ENCODE measurements around the gene UPF3B.
A peak's percentile ranks its signal among the peaks of the same experiment; 100 is the strongest.
"Not testable (repeated sequence)": the region's sequence is repeated elsewhere in the genome, so short reads cannot be mapped to it uniquely, and the experiment has no call there.

The UPF3B gene

DNA sequence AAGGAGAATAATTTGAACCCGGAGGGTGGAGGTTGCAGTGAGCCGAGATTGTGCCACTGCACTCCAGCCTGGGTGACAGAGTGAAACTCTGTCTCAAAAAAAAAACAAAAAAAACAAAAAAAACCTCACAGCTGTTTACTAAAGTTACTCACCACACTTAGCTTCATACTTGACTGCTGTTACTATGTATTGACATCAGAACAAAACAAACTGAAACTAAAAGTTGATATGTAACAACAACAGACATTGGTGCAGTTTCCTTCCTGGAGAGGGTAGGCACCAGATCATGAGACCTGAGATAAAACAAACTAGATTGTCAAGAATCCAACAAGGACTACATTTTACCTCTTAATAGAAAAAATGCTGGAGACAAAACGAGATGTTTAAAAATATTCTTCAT, 31.1 kb downstream of the UPF3B start:
- not testable (repeated sequence) for DNase-seq

GRCh38 chrX:119817130-119817690, 35.6 kb downstream of the UPF3B start:
- DNase-seq = no peak

DNA sequence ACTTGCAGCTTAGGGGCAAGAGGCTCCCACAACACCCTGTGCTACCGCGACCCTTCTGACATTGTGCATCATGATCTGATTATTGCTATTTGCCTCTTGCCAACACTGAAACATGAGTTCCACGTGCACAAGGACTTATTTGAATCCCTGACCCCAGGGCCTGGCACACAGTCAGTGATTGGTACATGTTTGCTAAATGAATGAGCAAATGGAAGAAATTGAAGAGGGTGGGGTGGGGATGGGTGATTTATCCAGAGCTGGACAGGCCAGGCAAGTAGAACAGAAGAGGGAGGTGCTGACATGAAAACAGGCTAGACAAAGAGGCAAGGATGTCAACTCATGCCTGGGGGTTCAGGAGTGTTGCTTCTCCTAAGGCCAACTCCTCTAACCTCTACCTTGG, 36.5 kb downstream of the UPF3B start:
- no peak for DNase-seq

DNA sequence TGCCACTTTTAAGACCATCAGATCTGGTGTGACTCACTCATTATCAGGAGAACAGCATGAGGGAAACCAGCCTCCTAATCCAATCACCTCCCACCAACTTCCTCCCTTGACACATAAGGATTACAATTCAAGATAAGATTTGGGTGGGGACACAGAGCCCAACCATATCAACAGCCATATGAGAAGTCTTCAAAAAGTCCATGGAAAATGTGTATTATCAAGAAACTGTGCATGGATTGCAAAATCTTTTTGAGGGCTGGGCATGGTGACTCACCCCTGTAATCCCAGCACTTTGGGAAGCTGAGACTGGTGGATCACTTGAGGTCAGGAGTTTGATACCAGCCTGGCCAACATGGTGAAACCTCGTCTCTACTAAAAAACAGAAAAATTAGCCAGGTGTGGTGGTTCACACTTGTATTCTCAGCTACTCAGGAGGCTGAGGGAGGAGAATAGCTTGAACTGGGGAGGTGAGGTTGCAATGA, 43.5 kb downstream of the UPF3B start:
- no peak for DNase-seq

- DNase-seq = not testable (repeated sequence)
Measured at GRCh38 chrX:119808461-119808860, 44.3 kb downstream of the UPF3B start.

- no peak for DNase-seq
Measured at GRCh38 chrX:119802546-119802945, 50.2 kb downstream of the UPF3B start.

GRCh38 chrX:119801253-119802221, 51.2 kb downstream of the UPF3B start:
- DNase-seq = no peak

DNA sequence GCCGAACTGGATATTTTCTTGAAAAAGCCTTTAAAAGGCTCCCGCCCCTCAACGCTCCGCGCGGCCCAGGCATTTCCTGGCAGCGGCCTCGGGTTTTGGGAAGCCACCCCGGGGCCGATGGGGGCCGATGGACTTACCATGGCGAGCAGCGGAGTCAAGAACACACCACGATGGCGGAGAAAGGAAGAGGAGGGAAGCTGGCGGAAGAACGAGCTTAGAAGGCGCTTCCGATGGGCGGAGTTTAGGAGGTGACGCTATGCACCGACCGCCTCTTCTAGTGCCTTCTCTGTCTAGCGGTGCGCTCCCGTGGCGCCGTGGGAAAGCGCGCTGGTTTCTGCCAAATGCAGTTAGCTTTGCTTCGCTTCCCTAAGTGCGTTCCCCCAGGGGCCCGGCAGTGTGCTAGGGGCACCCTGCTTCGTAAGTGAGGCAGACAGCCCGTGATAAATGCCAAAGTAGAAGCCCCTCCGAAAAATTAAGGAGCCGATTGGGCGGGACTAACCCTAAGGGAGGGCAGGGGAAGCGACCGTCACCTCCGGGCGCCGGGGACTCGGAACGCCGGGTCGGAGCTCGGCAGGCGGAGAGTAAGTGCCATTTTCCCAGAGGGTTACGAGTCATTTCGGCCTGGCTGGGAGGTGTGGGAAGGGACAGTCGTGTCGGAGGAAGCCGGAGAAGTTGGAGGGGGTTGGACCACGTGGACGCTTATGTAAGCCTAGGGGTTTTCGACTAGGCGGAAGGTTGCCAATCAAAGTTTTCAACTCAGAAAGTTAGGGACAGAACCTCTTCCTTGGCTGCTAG, 61.1 kb downstream of the UPF3B start, which contains the start of gene RPL39:
Gene RPL39, minus strand, starts transcription at position 194 of the 795 bp plus-strand sequence. Its CDS starts 54 bp downstream, at position 140.
- peak; percentile 46 for DNase-seq

DNA sequence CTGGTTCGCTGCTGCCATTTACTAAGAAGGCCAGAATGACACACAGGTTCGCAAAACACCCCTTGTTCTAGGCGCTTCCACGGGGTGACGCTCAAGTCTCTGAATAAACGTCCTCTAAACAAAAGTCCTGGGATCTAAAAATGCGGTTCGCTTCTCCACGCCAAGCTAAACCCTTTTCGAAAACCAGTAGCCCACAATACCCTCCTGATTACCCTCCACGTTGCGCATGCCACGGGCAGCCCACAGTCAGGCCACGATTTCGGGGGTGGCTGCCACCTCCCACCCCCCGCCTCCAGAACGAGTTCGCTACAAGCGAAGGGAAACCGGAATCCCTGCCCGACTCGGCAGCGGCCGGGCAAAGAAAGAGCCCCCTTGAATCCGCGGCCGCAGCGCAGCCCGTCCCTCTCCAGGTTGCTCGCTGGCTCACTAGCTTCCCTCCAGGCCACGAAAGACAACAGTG, 61.8 kb downstream of the UPF3B start:
- no peak for DNase-seq

- peak; percentile 16 for DNase-seq
Measured at GRCh38 chrX:119784747-119785446, 67.9 kb downstream of the UPF3B start.

Data from SIG-M5 (cell line).